HG02981 (cell line): Measurements from ENCODE around the gene NEFH.

ENCODE experiments used
- ATAC-seq: cut with Tn5 transposase; IDR thresholded peaks from one replicate; pipeline ENCODE4 v1.9.1; 2021; ENCODE audit warnings: mild to moderate bottlenecking, moderate library complexity; ENCODE audit not compliant: unreplicated experiment

The NEFH gene

GRCh38 chr22:29459773-29460172 lies 20.2 kb upstream of the NEFH start:
- ATAC-seq: no peak

- no peak for ATAC-seq
These were observed 18.8 kb upstream of the NEFH start for GRCh38 chr22:29461263-29461662.

DNA sequence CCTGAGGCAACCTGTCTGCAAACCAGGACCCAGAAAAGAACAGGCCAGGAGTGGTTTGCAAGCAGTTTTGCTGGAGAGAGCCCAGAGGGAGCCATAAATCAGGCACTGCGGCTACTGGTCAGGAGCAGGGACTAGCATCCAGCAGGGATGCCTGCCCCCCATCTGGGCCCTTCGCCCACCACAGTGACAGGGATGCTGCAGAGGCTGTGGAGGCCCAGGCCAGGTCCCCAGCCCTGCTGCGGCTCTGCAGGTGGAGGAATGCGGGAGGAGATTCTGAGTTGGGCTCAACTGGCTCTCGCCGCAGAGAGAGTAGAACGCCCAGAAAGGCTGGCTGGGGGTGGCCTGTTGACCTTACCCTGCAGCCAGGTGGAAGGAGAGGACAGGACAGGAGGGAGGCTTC lies 16.4 kb upstream of the NEFH start:
- ATAC-seq: no peak

- ATAC-seq: no peak
These were observed 15.4 kb upstream of the NEFH start for GRCh38 chr22:29464581-29464980.

DNA sequence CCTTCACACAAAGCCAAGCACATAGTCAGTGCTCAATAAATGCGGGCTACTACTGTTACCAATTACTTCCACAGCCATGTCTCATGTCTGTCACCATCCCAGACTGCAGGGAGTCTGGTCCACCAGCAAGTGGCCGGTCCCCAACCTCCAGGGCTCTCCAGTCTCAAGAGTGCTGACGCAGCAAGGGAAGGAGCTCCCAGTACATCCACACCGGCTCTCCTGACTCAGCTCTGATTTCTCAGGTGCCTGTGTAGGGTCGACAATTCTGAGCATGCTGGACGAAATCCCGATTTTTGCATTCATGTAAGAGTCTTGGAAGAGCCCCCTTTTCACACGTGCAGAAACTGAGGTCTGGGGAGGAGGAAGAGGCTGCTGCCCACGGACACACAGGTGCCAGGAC lies 10.3 kb upstream of the NEFH start:
- no peak for ATAC-seq

DNA sequence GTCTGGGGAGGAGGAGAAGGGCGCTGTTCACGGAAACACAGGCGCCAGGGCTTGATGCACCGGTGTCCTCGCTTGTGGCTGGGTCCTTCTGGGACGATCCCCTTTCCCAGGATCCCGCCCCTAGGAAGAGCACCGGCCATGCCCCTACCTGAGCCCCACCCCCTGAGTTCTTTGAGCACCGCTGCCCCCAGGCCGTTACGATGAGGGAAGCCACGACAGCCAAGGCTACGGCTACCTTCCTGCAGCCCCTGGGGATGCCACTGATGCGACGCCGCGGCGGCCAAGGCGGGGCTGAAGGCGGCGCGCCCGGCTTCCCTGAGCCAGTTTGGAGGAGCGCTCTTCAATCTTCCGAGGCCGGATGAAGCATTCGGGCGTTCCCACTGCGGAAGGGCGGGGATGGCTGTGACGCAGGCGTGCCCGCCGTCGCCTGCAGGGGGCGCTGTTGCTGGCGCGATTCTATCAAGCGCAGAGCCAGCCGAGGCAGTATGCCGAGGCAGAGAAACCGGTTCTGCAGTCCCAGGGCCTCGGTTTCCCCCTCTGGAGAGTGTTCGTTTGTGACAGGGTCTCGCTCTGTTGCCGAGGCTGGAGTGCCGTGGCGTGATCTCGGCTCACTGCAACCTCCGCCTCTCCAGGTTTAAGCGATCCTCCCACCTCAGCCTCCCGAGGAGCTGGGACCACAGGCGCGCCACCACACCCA lies 9.7 kb upstream of the NEFH start:
- ATAC-seq: no peak

GRCh38 chr22:29473001-29473400 lies 7.0 kb upstream of the NEFH start:
- no peak for ATAC-seq

DNA sequence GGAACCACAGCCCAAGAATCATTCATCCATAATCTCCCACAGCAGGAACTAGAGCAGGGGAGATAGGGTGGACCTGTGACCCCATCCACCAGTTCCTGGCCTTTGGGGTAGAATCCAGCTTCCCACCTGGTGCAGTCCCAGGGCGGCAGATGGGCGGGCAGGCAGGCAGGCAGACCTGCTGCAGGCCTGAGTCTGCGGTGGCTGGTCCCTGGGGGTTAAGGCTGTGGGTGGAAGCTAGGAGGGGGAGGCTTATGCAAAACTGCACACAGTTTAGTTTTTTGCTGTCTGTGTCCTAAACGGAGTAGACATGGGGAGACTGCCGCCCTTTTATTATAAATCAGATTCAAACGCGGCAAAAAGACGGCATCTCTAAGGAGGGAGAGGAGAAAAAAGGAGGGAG lies 4.5 kb upstream of the NEFH start:
- ATAC-seq: no peak

DNA sequence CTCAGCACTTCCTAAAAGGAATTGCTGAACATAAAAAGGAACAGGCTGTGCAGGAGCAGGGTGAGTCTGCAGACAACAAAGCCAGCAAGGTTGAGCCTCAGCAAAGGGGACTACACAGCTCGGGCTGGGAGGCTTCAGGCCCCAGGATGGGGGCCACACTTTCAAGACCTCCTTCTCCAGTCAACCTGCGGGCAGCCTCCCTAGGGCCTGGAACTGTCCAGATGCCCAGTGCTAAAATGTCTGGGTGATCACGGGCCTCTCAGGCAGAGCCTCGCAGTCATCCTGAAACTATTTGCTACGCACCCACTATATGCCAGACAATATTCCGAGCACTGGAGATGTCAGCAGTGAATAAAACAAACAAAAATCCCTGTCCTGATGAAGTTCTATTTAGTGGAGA lies 3.9 kb upstream of the NEFH start:
- no peak for ATAC-seq

DNA sequence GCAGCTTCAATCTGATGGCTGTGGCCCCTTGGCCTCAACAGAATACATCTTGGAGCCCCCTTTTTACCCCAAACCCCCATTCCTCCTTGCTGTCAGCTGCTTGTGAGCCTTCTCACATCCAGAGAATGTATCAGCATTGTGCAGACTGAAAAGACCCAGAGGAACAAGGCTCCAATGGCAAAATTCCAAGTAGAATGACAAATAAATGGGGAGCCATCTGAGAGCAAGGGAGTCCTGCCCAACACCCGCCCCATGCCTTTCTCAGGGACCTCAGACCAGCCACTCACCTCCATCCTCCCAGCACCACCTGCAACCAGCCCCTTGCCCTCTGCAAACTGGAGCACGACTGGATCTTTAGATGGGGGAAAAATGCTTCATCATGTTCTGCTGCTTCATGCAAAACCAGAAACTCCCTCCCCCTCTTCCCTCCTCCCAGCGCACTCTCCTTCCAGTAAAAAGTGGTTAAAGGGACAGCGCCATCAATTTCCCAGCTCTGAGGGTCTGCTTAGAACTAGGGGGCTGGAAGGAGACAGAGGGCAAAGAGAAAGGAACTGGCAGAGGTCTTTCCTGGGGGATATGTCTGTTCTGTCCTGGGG lies 2.2 kb upstream of the NEFH start:
- no peak for ATAC-seq

GRCh38 chr22:29478326-29479276 lies 1.4 kb upstream of the NEFH start:
- no peak for ATAC-seq

- no peak for ATAC-seq
These were observed 169 bp downstream of the NEFH start for GRCh38 chr22:29480262-29480511.

- no peak for ATAC-seq
These were observed 670 bp downstream of the NEFH start for GRCh38 chr22:29480512-29481264.

GRCh38 chr22:29481265-29482000 lies 1.4 kb downstream of the NEFH start:
- no peak for ATAC-seq

GRCh38 chr22:29482253-29482652 lies 2.2 kb downstream of the NEFH start:
- no peak for ATAC-seq

GRCh38 chr22:29482726-29483125 lies 2.7 kb downstream of the NEFH start:
- ATAC-seq: no peak

DNA sequence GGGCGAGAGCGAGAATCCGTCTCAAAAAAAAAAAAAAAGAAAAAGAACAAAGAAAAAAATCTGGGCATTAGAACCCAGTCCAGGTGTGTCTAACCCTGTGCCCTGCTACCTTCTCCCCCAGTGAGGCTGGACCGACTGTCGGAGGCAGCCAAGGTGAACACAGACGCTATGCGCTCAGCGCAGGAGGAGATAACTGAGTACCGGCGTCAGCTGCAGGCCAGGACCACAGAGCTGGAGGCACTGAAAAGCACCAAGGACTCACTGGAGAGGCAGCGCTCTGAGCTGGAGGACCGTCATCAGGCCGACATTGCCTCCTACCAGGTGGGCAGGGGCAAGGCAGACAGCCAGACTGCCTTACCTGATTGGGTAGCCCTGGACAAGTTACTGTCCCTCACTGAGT lies 3.2 kb downstream of the NEFH start:
- ATAC-seq: no peak

GRCh38 chr22:29484642-29485041 lies 4.6 kb downstream of the NEFH start:
- no peak for ATAC-seq

DNA sequence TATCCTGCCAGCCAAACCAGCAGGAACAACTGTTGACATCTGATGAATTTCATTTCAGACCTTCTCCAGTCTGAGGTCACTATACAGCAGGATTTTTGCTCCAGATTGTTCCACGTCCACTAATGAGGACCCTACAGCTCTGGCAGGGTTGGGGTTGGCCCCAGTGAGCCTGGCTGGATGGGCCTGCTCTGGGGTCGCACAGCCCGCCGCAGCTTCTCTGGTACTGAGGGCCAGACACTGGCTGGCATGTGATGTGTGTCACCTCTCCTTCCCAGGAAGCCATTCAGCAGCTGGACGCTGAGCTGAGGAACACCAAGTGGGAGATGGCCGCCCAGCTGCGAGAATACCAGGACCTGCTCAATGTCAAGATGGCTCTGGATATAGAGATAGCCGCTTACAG lies 5.4 kb downstream of the NEFH start:
- no peak for ATAC-seq

- ATAC-seq: no peak
These were observed 7.5 kb downstream of the NEFH start for GRCh38 chr22:29487426-29487986.
